H9 (cell line): ENCODE results near the gene NUDT16. TPM values are rescaled to one million over a fixed set of nuclear protein-coding genes. Genes with fewer than 3 reads are reported as not detected.

Experiments
- DNase-seq: peaks from one replicate; pipeline ENCODE4 v3.0.0-alpha.2; 2017
- H2AFZ ChIP-seq: one replicate; pipeline ENCODE4 v1.6.1; 2013; ENCODE audit warnings: mild to moderate bottlenecking, low read length, control low read depth, moderate library complexity
- H2AK5ac ChIP-seq: 2 replicates; pipeline ENCODE4 v1.6.1; 2013; ENCODE audit warnings: low read length, control low read depth, mixed read lengths; ENCODE audit not compliant: insufficient read length
- H2BK120ac ChIP-seq: one replicate; pipeline ENCODE4 v1.6.1; 2013; ENCODE audit warnings: low read depth, mild to moderate bottlenecking, low read length, control low read depth, inconsistent platforms; ENCODE audit not compliant: poor library complexity, severe bottlenecking
- H2BK12ac ChIP-seq: 2 replicates; pipeline ENCODE4 v1.6.1; 2013; ENCODE audit warnings: low read length, control low read depth, mixed read lengths, low read depth; ENCODE audit not compliant: insufficient read length
- H2BK15ac ChIP-seq: 2 replicates; pipeline ENCODE4 v1.6.1; 2013; ENCODE audit warnings: low read depth, low read length, control low read depth
- H2BK20ac ChIP-seq: one replicate; pipeline ENCODE4 v1.6.1; 2013; ENCODE audit warnings: low read depth, mild to moderate bottlenecking, low read length, control low read depth, inconsistent platforms; ENCODE audit not compliant: poor library complexity, severe bottlenecking
- H2BK5ac ChIP-seq: 2 replicates; pipeline ENCODE4 v1.6.1; 2013; ENCODE audit warnings: low read length, control low read depth, mixed read lengths; ENCODE audit not compliant: insufficient read length
- H3K14ac ChIP-seq: 2 replicates; pipeline ENCODE4 v1.6.1; 2013; ENCODE audit warnings: low read length, control low read depth; ENCODE audit not compliant: insufficient read depth
- H3K18ac ChIP-seq: 2 replicates; pipeline ENCODE4 v1.6.1; 2013; ENCODE audit warnings: low read depth, mild to moderate bottlenecking, mixed read lengths, low read length, control low read depth; ENCODE audit not compliant: insufficient read length
- H3K23ac ChIP-seq: 2 replicates; pipeline ENCODE4 v1.6.1; 2013; ENCODE audit warnings: low read length, control low read depth, mixed read lengths, low read depth; ENCODE audit not compliant: insufficient read length
- H3K23me2 ChIP-seq: 2 replicates; pipeline ENCODE4 v1.6.1; 2013; ENCODE audit warnings: low read depth, mild to moderate bottlenecking, mixed read lengths, low read length, control low read depth; ENCODE audit not compliant: insufficient read length, poor library complexity, severe bottlenecking
- H3K27ac ChIP-seq: 2 replicates; pipeline ENCODE4 v1.5.1; 2013; ENCODE audit warnings: low read length, control low read depth, mixed read lengths, low read depth; ENCODE audit not compliant: insufficient read length
- H3K27me3 ChIP-seq: 2 replicates; pipeline ENCODE4 v1.6.1; 2013; ENCODE audit warnings: low read length, control low read depth, inconsistent platforms; ENCODE audit not compliant: insufficient read depth
- H3K4ac ChIP-seq: 2 replicates; pipeline ENCODE4 v1.6.1; 2013; ENCODE audit warnings: low read depth, mild to moderate bottlenecking, control low read depth, inconsistent platforms, low read length, moderate library complexity
- H3K4me1 ChIP-seq: 2 replicates; pipeline ENCODE4 v1.6.1; 2013; ENCODE audit warnings: low read length, control low read depth, inconsistent platforms; ENCODE audit not compliant: insufficient read depth
- H3K4me2 ChIP-seq: 2 replicates; pipeline ENCODE4 v1.6.1; 2013; ENCODE audit warnings: low read length, control low read depth, mixed read lengths; ENCODE audit not compliant: insufficient read length, insufficient read depth
- H3K56ac ChIP-seq: 2 replicates; pipeline ENCODE4 v1.6.1; 2013; ENCODE audit warnings: low read depth, mild to moderate bottlenecking, mixed read lengths, low read length, control low read depth; ENCODE audit not compliant: insufficient read length
- H3K79me1 ChIP-seq: 2 replicates; pipeline ENCODE4 v1.6.1; 2013; ENCODE audit warnings: low read depth, mild to moderate bottlenecking, moderate library complexity, low read length, control low read depth, inconsistent platforms; ENCODE audit not compliant: insufficient read depth, poor library complexity, severe bottlenecking
- H3K79me2 ChIP-seq: 2 replicates; pipeline ENCODE4 v1.6.1; 2013; ENCODE audit warnings: low read length, control low read depth, inconsistent platforms; ENCODE audit not compliant: insufficient read depth
- H3K9ac ChIP-seq: 2 replicates; pipeline ENCODE4 v1.6.1; 2013; ENCODE audit warnings: low read length, control low read depth, mixed read lengths; ENCODE audit not compliant: insufficient read length; ENCODE audit errors: extremely low read depth
- H3K9me3 ChIP-seq: one replicate; pipeline ENCODE4 v1.6.1; 2013; ENCODE audit warnings: low read depth, low read length, inconsistent platforms; ENCODE audit not compliant: control insufficient read depth
- H3T11ph ChIP-seq: one replicate; pipeline ENCODE4 v1.6.1; 2013; ENCODE audit warnings: mild to moderate bottlenecking, low read length, control low read depth, inconsistent platforms
- H4K20me1 ChIP-seq: one replicate; pipeline ENCODE4 v1.6.1; 2013; ENCODE audit not compliant: control insufficient read depth, insufficient read length, insufficient read depth
- H4K5ac ChIP-seq: 2 replicates; pipeline ENCODE4 v1.6.1; 2013; ENCODE audit warnings: low read depth, mild to moderate bottlenecking, mixed read lengths, low read length, control low read depth; ENCODE audit not compliant: insufficient read length
- H4K8ac ChIP-seq: replicated peaks from 2 replicates; pipeline ENCODE4 v1.6.1; 2013; ENCODE audit warnings: low read length, control low read depth, mixed read lengths, low read depth; ENCODE audit not compliant: insufficient read length
- H4K91ac ChIP-seq: 2 replicates; pipeline ENCODE4 v1.6.1; 2013; ENCODE audit warnings: low read depth, mild to moderate bottlenecking, moderate library complexity, mixed read lengths, low read length, control low read depth; ENCODE audit not compliant: insufficient read length
- H3K27ac Mint-ChIP-seq, 3 experiments: 2 replicates in 2 of 3; 3 replicates in 1 of 3; pipeline ENCODE4 v1.8.0; 2020 to 2021; ENCODE audit warnings: mixed read lengths in 3 of 3, mild to moderate bottlenecking in 1 of 3, moderate library complexity in 1 of 3
- H3K27me3 Mint-ChIP-seq: 2 replicates; pipeline ENCODE4 v1.8.0; 2021; ENCODE audit warnings: low read depth, mild to moderate bottlenecking, moderate library complexity, mixed read lengths
- H3K36me3 Mint-ChIP-seq, 3 experiments: 2 replicates in 2 of 3; 3 replicates in 1 of 3; pipeline ENCODE4 v1.8.0; 2020 to 2021; ENCODE audit warnings: low read depth in 3 of 3, mixed read lengths in 3 of 3; ENCODE audit not compliant: insufficient read depth in 1 of 3
- H3K4me1 Mint-ChIP-seq, 2 experiments: 2 replicates each; pipeline ENCODE4 v1.8.0; 2020; ENCODE audit warnings: mixed read lengths in 2 of 2
- H3K4me3 Mint-ChIP-seq, 2 experiments: 2 replicates in 1 of 2; 3 replicates in 1 of 2; pipeline ENCODE4 v1.8.0; 2020 to 2021; ENCODE audit warnings: mild to moderate bottlenecking in 2 of 2, mixed read lengths in 2 of 2, moderate library complexity in 1 of 2
- H3K9me3 Mint-ChIP-seq, 2 experiments: 2 replicates in 1 of 2; 3 replicates in 1 of 2; pipeline ENCODE4 v1.8.0; 2020; ENCODE audit warnings: mild to moderate bottlenecking in 2 of 2, mixed read lengths in 2 of 2, moderate library complexity in 1 of 2
- CTCF ChIP-seq: fragments of 200-600 bp; sonication (generic); conservative IDR thresholded peaks from 3 replicates; pipeline ENCODE4 v1.8.0; 2021; ENCODE audit warnings: antibody characterized with exemption, mild to moderate bottlenecking
- WGBS: extraction: QIAGEN DNeasy Blood & Tissue Kit; methylation state at CpG from one replicate; pipeline ENCODE4 v1.1.7; 2013; ENCODE audit warnings: missing lambda C conversion rate, low lambda C conversion rate, mixed read lengths; ENCODE audit not compliant: insufficient read length; ENCODE audit errors: extremely low coverage; 5-methylcytosine and 5-hydroxymethylcytosine counted together
- total RNA-seq: library from RNA; stranded (reverse); gene quantifications from 2 replicates; pipeline ENCODE4 v1.2.1, GENCODE V29; 2021

The NUDT16 gene
- total RNA-seq, 1 experiment from 2014 or later, result 18.2 TPM

DNA sequence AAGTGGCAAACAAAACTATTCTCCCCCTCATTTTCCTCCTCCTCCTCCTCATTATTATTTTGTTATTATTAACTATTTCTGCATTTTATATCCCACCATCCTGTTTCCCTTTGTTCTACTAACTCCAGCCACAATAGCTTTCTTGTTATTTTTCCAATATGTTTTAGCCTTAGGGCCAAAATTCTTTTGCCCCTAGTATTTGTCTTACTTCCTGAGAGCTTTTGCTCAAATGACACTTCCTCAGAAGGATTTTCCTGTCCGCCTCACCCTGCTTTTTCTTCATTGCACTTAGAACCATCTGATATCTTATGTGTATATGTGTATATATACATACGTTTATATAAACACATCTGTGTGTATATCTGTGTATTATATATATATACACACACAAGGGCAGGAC, 32.7 kb upstream of the NUDT16 start:
- H2AK5ac ChIP-seq, result no peak overlapping the region
- no peak overlapping the region for H2BK120ac ChIP-seq
- Mint-ChIP-seq H3K9me3 (peaks cover 7% of the 10 kb centered on the region in 2 experiments; a peak in 4 of 5 replicates), H3K27me3 (no peaks in the 10 kb centered on the region), H3K4me3 (no peak overlapping the region), H3K27ac (no peak overlapping the region), H3K36me3 (peaks cover 7 to 8% (median 7%) of the 10 kb centered on the region in 3 experiments; a peak in 6 of 7 replicates), H3K4me1 (peaks cover 24 to 27% of the 10 kb centered on the region in 2 experiments)
- H2BK5ac ChIP-seq, result no peak overlapping the region
- no CpG with 5 or more reads among the region's 2 CpGs for WGBS
- H3K27me3 ChIP-seq, result no peaks in the 10 kb centered on the region
- no peak overlapping the region for H4K91ac ChIP-seq
- H3K27ac ChIP-seq, result no peak overlapping the region
- no peak overlapping the region for H2BK12ac ChIP-seq
- DNase-seq, result no peak
- no peak overlapping the region for H2BK15ac ChIP-seq
- H2BK20ac ChIP-seq, result no peak overlapping the region
- H3K4me2 ChIP-seq, result no peak overlapping the region
- H3K4me1 ChIP-seq, result no peaks in the 10 kb centered on the region; the same call in 1 of the 2 replicates
- no peaks in the 10 kb centered on the region for H3K9me3 ChIP-seq
- no peak overlapping the region for H3K9ac ChIP-seq
- H3K79me1 ChIP-seq, result no peaks in the 10 kb centered on the region
- no peak overlapping the region for H4K5ac ChIP-seq
- no peaks in the 10 kb centered on the region for H4K20me1 ChIP-seq
- no peak for TF ChIP-seq CTCF
- no peak overlapping the region for H3K23ac ChIP-seq
- no peak overlapping the region for H3K18ac ChIP-seq
- H3K56ac ChIP-seq, result no peak overlapping the region
- H3K14ac ChIP-seq, result no peak overlapping the region
- H3T11ph ChIP-seq, result no peak overlapping the region
- no peaks in the 10 kb centered on the region for H3K23me2 ChIP-seq
- no peak overlapping the region for H3K4ac ChIP-seq
- no peaks in the 10 kb centered on the region for H3K79me2 ChIP-seq
- H4K8ac ChIP-seq, result no peak overlapping the region
- no peak overlapping the region for H2AFZ ChIP-seq
